HG03520 (cell line): Measurements from ENCODE around the gene HTR3D.
"Not testable (repeated sequence)": the region's sequence is repeated elsewhere in the genome, so short reads cannot be mapped to it uniquely, and the experiment has no call there.

Source experiments
- ATAC-seq: cut with Tn5 transposase; IDR thresholded peaks from one replicate; pipeline ENCODE4 v1.9.1; 2021; ENCODE audit warnings: mild to moderate bottlenecking, moderate library complexity; ENCODE audit not compliant: unreplicated experiment

The HTR3D gene

GRCh38 chr3:184016169-184016570, 15.4 kb upstream of the HTR3D start:
- no peak for ATAC-seq

DNA sequence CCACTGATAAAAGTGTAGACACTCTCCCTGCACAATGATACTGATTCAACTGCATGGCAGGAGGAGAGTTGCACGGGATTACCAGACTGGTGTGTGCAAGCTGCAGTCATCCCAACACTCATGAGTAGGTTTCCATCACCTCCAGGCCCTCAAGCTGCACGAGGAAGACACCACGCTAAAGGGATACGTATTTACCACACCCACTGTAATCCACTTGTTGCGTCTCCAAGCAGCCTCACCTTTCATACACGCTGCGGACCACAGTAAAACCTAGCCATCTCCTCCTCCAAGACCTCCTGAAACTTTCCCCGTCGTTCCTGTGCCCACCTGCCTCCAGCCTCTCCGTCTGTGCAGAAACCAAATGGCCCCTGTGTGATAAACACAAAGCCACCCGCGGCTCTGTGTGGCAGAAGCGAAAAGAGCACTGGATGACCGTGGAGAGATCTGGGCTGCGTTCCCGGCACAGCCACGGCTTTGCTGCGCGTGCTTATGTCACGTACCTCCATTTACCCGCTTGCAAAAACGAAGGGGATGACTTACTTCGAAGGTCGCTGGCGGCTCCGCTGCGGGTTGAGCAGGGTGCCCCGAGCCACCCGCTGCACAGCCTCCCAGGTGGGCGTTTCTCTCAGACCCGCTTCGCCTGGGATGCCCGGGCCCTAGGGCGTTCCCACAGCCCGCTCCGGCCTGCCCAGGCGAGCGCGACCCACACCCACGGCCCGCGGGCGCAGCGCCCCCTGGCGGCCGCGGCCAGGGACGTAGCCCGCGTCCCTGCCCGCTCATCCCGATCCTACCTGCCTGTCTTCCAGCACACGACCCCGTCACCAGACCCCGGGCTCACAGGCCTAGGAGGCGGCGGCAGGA, 14.5 kb upstream of the HTR3D start:
- ATAC-seq, result peak; percentile 49

- ATAC-seq, result peak; percentile 94
Measured at GRCh38 chr3:184017672-184018423, 13.7 kb upstream of the HTR3D start, which contains the start of gene ABCC5. Gene ABCC5 (minus strand): TSS chr3:184017884. CDS start chr3:184014392, 3,492 bp downstream.

GRCh38 chr3:184018424-184018973, 13.0 kb upstream of the HTR3D start:
- ATAC-seq, result no peak

- no peak for ATAC-seq
Measured at GRCh38 chr3:184022323-184022722, 9.2 kb upstream of the HTR3D start.

GRCh38 chr3:184025256-184025655, 6.3 kb upstream of the HTR3D start:
- ATAC-seq, result not testable (repeated sequence)

GRCh38 chr3:184028275-184028890, 3.2 kb upstream of the HTR3D start:
- ATAC-seq, result not testable (repeated sequence)

DNA sequence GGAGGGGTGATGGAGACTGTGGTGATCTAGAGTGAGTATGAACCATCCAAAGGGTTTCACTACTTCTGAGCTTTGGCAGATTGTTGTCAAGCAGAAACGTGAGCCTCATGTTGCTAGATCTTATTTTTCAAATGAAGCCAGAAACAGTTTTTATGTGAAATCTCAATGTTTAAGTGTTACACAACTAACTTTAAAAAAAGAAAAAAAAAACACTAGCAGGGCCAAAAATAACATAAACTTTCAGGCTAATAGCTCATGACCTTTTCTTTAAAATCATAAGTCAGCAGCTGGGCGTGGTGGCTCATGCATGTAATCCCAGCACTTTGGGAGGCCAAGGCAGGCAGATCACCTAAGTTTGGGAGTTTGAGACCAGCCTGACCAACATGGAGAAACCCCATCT, 2.1 kb upstream of the HTR3D start:
- ATAC-seq, result no peak

DNA sequence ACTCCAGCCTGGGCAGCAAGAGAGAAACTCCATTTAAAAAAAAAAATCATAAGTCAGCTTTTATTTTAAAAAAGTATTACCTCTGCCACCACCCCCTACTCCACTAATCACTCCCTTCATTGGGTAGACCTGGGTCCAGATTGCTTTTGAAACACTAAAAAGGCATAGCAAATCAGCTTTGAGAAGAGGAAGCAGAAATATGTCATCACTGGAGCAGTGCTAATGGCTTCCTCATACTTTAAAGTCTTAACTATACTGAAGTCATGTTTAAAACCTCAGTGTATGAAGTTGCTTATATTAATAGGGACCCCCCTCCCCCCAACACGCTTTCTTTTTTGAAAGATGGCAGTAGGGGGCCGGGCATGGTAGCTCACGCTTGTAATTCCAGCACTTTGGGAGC, 1.0 kb upstream of the HTR3D start:
- ATAC-seq, result no peak

GRCh38 chr3:184037816-184038215, 6.3 kb downstream of the HTR3D start:
- no peak for ATAC-seq

DNA sequence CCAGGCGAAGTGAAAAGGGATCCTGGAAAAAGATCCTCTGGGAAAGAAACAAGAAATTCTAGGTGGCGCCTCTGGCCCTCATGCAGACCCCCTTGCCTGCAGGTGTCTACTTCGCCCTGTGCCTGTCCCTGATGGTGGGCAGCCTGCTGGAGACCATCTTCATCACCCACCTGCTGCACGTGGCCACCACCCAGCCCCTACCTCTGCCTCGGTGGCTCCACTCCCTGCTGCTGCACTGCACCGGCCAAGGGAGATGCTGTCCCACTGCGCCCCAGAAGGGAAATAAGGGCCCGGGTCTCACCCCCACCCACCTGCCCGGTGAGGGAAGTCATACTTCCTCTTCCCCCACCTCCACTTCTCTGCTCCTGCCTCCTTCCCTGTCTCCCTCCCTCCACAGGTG, 6.8 kb downstream of the HTR3D start:
- ATAC-seq, result not testable (repeated sequence)

- no peak for ATAC-seq
Measured at GRCh38 chr3:184039414-184039813, 7.9 kb downstream of the HTR3D start.

- ATAC-seq, result no peak
Measured at GRCh38 chr3:184040010-184040409, 8.5 kb downstream of the HTR3D start.

DNA sequence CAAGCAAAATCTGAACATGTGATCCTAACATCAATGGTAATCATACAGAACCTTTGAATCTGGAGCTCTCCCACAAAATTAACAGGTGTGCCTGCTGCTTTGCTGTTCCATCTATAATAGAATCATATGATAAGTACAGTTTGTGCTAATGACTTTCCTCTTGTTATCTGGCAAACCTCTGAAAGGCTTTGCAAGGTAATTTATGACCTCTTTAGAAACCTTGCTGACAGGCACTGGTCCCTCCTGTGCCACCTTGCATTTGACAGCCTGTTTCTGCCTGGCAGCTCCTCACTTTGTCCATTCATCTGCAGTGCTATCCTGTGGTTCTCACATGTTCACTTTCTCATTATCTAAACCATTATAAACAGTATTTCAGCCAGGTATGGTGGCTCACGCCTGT, 11.1 kb downstream of the HTR3D start:
- ATAC-seq, result no peak

GRCh38 chr3:184045995-184046394, 14.5 kb downstream of the HTR3D start:
- no peak for ATAC-seq

DNA sequence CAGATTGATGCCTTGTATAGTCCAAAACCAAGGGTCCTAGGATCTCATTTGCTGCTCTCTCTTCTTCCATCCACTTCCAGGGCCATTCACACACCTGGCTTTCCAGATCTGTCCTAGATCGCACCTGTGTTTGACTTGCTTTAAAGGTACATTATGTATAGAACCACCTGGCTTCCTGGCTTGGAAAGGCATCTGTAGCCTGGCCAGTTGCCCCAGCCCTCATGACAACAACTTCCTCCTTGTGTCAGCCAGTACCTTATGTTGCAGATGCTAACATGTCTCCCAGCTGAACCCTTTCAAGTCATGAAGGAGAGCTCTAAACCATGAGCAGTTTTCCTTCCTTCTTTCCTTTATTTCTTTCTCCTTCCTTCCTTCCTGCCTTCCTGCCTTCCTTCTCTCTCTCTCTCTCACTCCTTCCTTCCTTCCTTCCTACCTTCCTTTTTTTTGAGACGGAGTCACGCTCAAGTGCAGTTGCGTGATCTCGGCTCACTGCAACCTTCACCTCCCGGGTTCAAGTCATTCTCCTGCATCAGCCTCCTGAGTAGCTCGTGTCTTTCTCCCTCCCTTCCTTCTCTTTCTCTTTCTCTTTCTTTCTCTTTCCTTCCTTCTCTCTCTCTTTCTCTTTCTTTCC, 18.8 kb downstream of the HTR3D start:
- no peak for ATAC-seq

- no peak for ATAC-seq
Measured at GRCh38 chr3:184052767-184053166, 21.2 kb downstream of the HTR3D start, which contains the start of gene HTR3C. Gene HTR3C (plus strand): TSS chr3:184053047. CDS start chr3:184053081, 34 bp downstream.

DNA sequence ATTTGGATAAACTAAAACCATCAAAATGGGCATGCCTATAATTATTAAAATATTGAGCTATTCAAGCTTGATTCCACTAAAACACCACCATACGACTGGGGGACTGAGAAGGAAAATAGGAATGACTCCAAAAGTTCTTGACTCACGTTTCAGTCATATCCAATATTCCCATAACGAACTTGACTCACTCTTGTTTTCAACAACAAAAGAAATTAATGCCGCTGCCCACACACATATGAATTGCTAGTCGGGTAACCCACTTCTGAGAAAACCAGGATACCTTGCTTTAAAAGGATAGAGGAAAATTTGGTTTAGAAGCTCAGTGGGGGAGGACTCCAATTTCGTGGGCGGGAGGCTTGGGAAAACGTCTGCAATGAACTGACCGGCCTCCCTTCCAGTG, 26.5 kb downstream of the HTR3D start:
- ATAC-seq, result no peak

GRCh38 chr3:184059424-184059823, 27.9 kb downstream of the HTR3D start:
- no peak for ATAC-seq

DNA sequence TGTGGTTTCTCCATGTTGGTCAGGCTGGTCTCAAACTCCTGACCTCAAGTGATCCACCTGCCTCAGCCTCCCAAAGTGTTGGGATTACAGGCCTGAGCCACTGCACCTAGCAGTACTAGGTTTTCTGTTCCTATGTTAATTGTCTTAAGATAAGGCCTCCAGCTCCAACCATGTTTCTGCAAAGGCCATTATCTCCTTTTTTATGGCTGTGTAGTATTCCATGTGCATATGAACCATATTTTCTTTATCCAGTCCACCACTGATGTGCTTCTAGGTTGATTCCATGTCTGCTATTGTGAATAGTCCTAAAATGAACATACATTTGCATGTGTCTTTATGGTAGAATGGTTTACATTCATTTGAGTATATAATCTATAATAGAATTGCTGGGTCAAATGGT, 31.1 kb downstream of the HTR3D start:
- ATAC-seq, result no peak

GRCh38 chr3:184066211-184066610, 34.7 kb downstream of the HTR3D start:
- ATAC-seq, result no peak
